Gastroesophageal sphincter (tissue), 4 donors: ENCODE measurements around the gene KRTAP10-11. TPM values are rescaled to one million over a fixed set of nuclear protein-coding genes. Genes with fewer than 3 reads are reported as not detected.

ENCODE experiments used
- ATAC-seq: fragments of 150-250 bp; one replicate; pipeline ENCODE4 v1.9.1; 2016; ENCODE audit warnings: mild to moderate bottlenecking, moderate library complexity
- H3K27ac ChIP-seq, 4 donors: fragments of 200-600 bp; sonication (generic) in 3 of 4; 1 replicate in 3 of 4; 2 replicates in 1 of 4; pipeline ENCODE4 v1.5.1; 2016 to 2019
- H3K27me3 ChIP-seq: fragments of 200-600 bp; sonication (generic); one replicate; pipeline ENCODE4 v1.5.1; 2019
- H3K36me3 ChIP-seq, 2 donors: fragments of 200-600 bp; sonication (generic); one replicate each; pipeline ENCODE4 v1.5.1; 2019; ENCODE audit warnings: control low read depth in 1 of 2
- H3K4me1 ChIP-seq, 3 donors: fragments of 200-600 bp; sonication (generic); 1 replicate in 2 of 3; 2 replicates in 1 of 3; pipeline ENCODE4 v1.5.1; 2016 to 2019; ENCODE audit warnings: control low read depth in 2 of 3
- H3K4me3 ChIP-seq, 2 donors: fragments of 200-600 bp; sonication (generic); one replicate each; pipeline ENCODE4 v1.5.1; 2019; ENCODE audit warnings: mild to moderate bottlenecking in 1 of 2, moderate library complexity in 1 of 2
- H3K9me3 ChIP-seq, 3 donors: fragments of 200-600 bp; sonication (generic); one replicate each; pipeline ENCODE4 v1.5.1; 2017 to 2019; ENCODE audit warnings: control low read depth in 2 of 3
- CTCF ChIP-seq, 4 experiments: fragments of 200-600 bp in 2 of 4; fragments of 450-650 bp in 2 of 4; sonication (generic) in 1 of 4; IDR thresholded peaks; one replicate each; pipeline ENCODE4 v1.5.1; 2017 to 2019; ENCODE audit warnings: antibody characterized with exemption in 4 of 4, mild to moderate bottlenecking in 2 of 4, moderate library complexity in 2 of 4
- EP300 ChIP-seq: sonication (generic); formaldehyde crosslinking; IDR thresholded peaks from one replicate; pipeline ENCODE4 v1.6.1; 2017; ENCODE audit warnings: antibody characterized with exemption, mild to moderate bottlenecking
- POLR2A ChIP-seq, 2 donors: fragments of 450-650 bp; IDR thresholded peaks; one replicate each; pipeline ENCODE4 v1.6.1; 2017; ENCODE audit warnings: antibody characterized with exemption in 2 of 2, mild to moderate bottlenecking in 2 of 2, moderate library complexity in 1 of 2
- POLR2AphosphoS5 ChIP-seq: sonication (generic); formaldehyde crosslinking; IDR thresholded peaks from one replicate; pipeline ENCODE4 v1.6.1; 2017; ENCODE audit warnings: antibody characterized with exemption
- WGBS, 2 donors: methylation state at CpG; one replicate each; pipeline ENCODE4 v1.1.5; 2018; ENCODE audit warnings: low coverage in 1 of 2; 5-methylcytosine and 5-hydroxymethylcytosine counted together
- total RNA-seq, 4 donors: library from RNA; depleted of rRNA; stranded (reverse); fragments of >200 nt; gene quantifications; one replicate each; pipeline ENCODE4 v1.1.0, GENCODE V29; 2016

KRTAP10-11 gene
- total RNA-seq, 4 donors from 2014 or later = not detected

- peaks cover 39% of the 10 kb centered on the region for H3K27me3 ChIP-seq
- H3K4me3 ChIP-seq = no peak overlapping the region
- no peak for ATAC-seq
- no peak for TF ChIP-seq CTCF (IDR thresholded peaks at IDR 0.05)
- H3K9me3 ChIP-seq = peaks cover 0 to 57% (median 0%) of the 10 kb centered on the region in 3 donors
- no CpG with 5 or more reads among the region's 18 CpGs for WGBS, 2 donors
- no peaks in the 10 kb centered on the region for H3K36me3 ChIP-seq
- no peak overlapping the region for H3K27ac ChIP-seq
- H3K4me1 ChIP-seq = no peaks in the 10 kb centered on the region
Observed at GRCh38 chr21:44628707-44629391, 17.4 kb upstream of the KRTAP10-11 start.

- 60% methylated on average over 2 of the region's 2 CpGs; no CpG with 5 or more reads in 1 of the 2 donors for WGBS, 2 donors
- H3K27me3 ChIP-seq = peaks cover 39% of the 10 kb centered on the region
- H3K4me3 ChIP-seq = no peak overlapping the region
- H3K27ac ChIP-seq = no peak overlapping the region
- H3K36me3 ChIP-seq = no peaks in the 10 kb centered on the region
- no peak for ATAC-seq
- peaks cover 0 to 45% (median 0%) of the 10 kb centered on the region in 3 donors for H3K9me3 ChIP-seq
- H3K4me1 ChIP-seq = no peaks in the 10 kb centered on the region
- TF ChIP-seq EP300 (no peak), CTCF (IDR thresholded peaks at IDR 0.05) (no peak), POLR2A (IDR thresholded peaks at IDR 0.05) (no peak)
Observed at GRCh38 chr21:44630440-44630839, 15.8 kb upstream of the KRTAP10-11 start.

GRCh38 chr21:44632067-44632466 lies 14.1 kb upstream of the KRTAP10-11 start:
- 63 to 72% methylated on average over 1 of the region's 1 CpG for WGBS, 2 donors

GRCh38 chr21:44636209-44637017 lies 9.8 kb upstream of the KRTAP10-11 start:
- Histone ChIP-seq H3K4me1 (no peaks in the 10 kb centered on the region), H3K36me3 (no peaks in the 10 kb centered on the region), H3K27ac (no peak overlapping the region), H3K9me3 (peaks cover 0 to 35% (median 0%) of the 10 kb centered on the region in 3 donors), H3K4me3 (no peak overlapping the region), H3K27me3 (peaks cover 52% of the 10 kb centered on the region)
- no peak for ATAC-seq
- WGBS, 2 donors = 79% methylated on average over 5 of the region's 15 CpGs; no CpG with 5 or more reads in 1 of the 2 donors
- no peak for TF ChIP-seq POLR2A (IDR thresholded peaks at IDR 0.05)
- no peak for TF ChIP-seq POLR2AphosphoS5
- no peak for TF ChIP-seq EP300
- no peak for TF ChIP-seq CTCF (IDR thresholded peaks at IDR 0.05)

More at GRCh38 chr21:44632067-44632466, 14.1 kb upstream of the KRTAP10-11 start:
- Histone ChIP-seq H3K4me1 (no peaks in the 10 kb centered on the region), H3K27me3 (peaks cover 37% of the 10 kb centered on the region), H3K4me3 (no peak overlapping the region), H3K9me3 (peaks cover 0 to 45% (median 0%) of the 10 kb centered on the region in 3 donors), H3K27ac (no peak overlapping the region), H3K36me3 (no peaks in the 10 kb centered on the region)
- TF ChIP-seq EP300 (no peak), POLR2AphosphoS5 (no peak), CTCF (IDR thresholded peaks at IDR 0.05) (no peak)
- ATAC-seq = no peak
